GM12878 (cell line): ENCODE data around the gene MAP2K2. TPM values are rescaled to one million over a fixed set of nuclear protein-coding genes. Genes with fewer than 3 reads are reported as not detected.

Source experiments
- KLF5 ChIP-seq: fragments of 450-650 bp; IDR thresholded peaks from 2 replicates; pipeline ENCODE4 v1.6.1; 2014; ENCODE audit warnings: mild to moderate bottlenecking; ENCODE audit not compliant: partially characterized antibody
- NBN ChIP-seq: fragments of 450-650 bp; IDR thresholded peaks from 2 replicates; pipeline ENCODE4 v1.6.1; 2016
- NFYB ChIP-seq: IDR thresholded peaks from 2 replicates; pipeline ENCODE4 v1.6.1; 2011; ENCODE audit warnings: low read depth, mild to moderate bottlenecking, low read length, improper control_type of control experiment, moderate library complexity; ENCODE audit not compliant: insufficient read depth
- ZNF207 ChIP-seq: fragments of 450-650 bp; IDR thresholded peaks from 2 replicates; pipeline ENCODE4 v1.6.1; 2014; ENCODE audit warnings: antibody characterized with exemption, mild to moderate bottlenecking, borderline replicate concordance
- ZSCAN29 ChIP-seq: fragments of 450-650 bp; IDR thresholded peaks from 2 replicates; pipeline ENCODE4 v1.6.1; 2017; ENCODE audit warnings: mild to moderate bottlenecking, moderate library complexity
- ZZZ3 ChIP-seq: IDR thresholded peaks from 2 replicates; pipeline ENCODE4 v1.6.1; 2011; ENCODE audit warnings: low read depth; ENCODE audit not compliant: control insufficient read depth, insufficient read length
- polyA plus RNA-seq, 11 experiments: library from polyadenylated mRNA; depleted of rRNA in 4 of 11; unstranded in 6 of 11; stranded (reverse) in 5 of 11; fragments of >200 nt; fragmentation: Nextera tagmentation in 4 of 11; fragmentation: Illumina TruSeq in 1 of 11; extraction: Ambion mirVana in 4 of 11; extraction: Trizol in 1 of 11; gene quantifications; 1 replicate in 1 of 11; 2 replicates in 10 of 11; pipeline versions ENCODE4 v1.2.1 to v1.2.3, GENCODE V29; 2011 to 2016; ENCODE audit warnings: inconsistent platforms in 2 of 11, missing spikeins in 2 of 11, low read depth in 1 of 11
- total RNA-seq, 4 experiments: library from RNA; depleted of rRNA in 3 of 4; stranded (reverse); fragments of >200 nt in 3 of 4; fragmentation: Illumina TruSeq in 1 of 4; extraction: Trizol in 1 of 4; gene quantifications; 2 replicates each; pipeline versions ENCODE4 v1.2.1 to v1.2.3, GENCODE V29; 2013 to 2021
- TF ChIP-seq, protein P1 (sequence below): IDR thresholded peaks from 2 replicates; pipeline ENCODE4 v1.6.1; 2012; ENCODE audit warnings: improper control_type of control experiment, low read depth, low read length; ENCODE audit not compliant: insufficient replicate concordance
- TF ChIP-seq, protein P2 (sequence below): IDR thresholded peaks from 2 replicates; pipeline ENCODE4 v1.6.1; 2012; ENCODE audit warnings: low read depth, low read length, improper control_type of control experiment
- TF ChIP-seq, protein P3 (sequence below): fragments of 450-650 bp; IDR thresholded peaks from 2 replicates; pipeline ENCODE4 v1.6.1; 2014; ENCODE audit warnings: mild to moderate bottlenecking

The MAP2K2 gene
- total and polyA plus RNA-seq, 10 of the 15 experiments (the other 5 are each of a cell fraction or from before 2014, with no cell fraction given): 1.00 to 210 (median 53.5) TPM

DNA sequence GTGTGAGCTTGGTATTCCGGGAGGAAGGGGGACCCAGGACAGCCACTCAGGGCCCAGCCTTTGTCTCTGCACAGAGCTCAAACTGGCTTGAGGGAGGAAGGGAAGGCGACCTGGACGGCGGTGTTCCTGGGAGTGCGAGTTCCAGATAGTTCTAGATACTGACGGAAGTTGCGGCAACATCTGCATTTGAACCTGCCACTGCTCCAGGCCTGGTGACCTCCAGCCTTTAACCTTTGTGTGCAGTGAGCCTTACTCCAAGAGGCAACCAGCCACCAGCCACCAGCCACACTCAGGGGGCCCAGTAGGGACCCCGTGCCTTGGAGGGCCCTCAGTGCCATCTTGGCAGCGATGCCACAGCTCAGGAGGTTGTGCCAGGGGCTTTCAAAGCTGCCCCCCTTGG lies 41.8 kb downstream of the MAP2K2 start (continued):
- TF ChIP-seq, protein P1, sequence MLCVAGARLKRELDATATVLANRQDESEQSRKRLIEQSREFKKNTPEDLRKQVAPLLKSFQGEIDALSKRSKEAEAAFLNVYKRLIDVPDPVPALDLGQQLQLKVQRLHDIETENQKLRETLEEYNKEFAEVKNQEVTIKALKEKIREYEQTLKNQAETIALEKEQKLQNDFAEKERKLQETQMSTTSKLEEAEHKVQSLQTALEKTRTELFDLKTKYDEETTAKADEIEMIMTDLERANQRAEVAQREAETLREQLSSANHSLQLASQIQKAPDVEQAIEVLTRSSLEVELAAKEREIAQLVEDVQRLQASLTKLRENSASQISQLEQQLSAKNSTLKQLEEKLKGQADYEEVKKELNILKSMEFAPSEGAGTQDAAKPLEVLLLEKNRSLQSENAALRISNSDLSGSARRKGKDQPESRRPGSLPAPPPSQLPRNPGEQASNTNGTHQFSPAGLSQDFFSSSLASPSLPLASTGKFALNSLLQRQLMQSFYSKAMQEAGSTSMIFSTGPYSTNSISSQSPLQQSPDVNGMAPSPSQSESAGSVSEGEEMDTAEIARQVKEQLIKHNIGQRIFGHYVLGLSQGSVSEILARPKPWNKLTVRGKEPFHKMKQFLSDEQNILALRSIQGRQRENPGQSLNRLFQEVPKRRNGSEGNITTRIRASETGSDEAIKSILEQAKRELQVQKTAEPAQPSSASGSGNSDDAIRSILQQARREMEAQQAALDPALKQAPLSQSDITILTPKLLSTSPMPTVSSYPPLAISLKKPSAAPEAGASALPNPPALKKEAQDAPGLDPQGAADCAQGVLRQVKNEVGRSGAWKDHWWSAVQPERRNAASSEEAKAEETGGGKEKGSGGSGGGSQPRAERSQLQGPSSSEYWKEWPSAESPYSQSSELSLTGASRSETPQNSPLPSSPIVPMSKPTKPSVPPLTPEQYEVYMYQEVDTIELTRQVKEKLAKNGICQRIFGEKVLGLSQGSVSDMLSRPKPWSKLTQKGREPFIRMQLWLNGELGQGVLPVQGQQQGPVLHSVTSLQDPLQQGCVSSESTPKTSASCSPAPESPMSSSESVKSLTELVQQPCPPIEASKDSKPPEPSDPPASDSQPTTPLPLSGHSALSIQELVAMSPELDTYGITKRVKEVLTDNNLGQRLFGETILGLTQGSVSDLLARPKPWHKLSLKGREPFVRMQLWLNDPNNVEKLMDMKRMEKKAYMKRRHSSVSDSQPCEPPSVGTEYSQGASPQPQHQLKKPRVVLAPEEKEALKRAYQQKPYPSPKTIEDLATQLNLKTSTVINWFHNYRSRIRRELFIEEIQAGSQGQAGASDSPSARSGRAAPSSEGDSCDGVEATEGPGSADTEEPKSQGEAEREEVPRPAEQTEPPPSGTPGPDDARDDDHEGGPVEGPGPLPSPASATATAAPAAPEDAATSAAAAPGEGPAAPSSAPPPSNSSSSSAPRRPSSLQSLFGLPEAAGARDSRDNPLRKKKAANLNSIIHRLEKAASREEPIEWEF: no peak
- TF ChIP-seq ZZZ3 (no peak), KLF5 (no peak), ZSCAN29 (no peak), ZNF207 (no peak), NBN (no peak), NFYB (no peak)
- TF ChIP-seq, protein P2, sequence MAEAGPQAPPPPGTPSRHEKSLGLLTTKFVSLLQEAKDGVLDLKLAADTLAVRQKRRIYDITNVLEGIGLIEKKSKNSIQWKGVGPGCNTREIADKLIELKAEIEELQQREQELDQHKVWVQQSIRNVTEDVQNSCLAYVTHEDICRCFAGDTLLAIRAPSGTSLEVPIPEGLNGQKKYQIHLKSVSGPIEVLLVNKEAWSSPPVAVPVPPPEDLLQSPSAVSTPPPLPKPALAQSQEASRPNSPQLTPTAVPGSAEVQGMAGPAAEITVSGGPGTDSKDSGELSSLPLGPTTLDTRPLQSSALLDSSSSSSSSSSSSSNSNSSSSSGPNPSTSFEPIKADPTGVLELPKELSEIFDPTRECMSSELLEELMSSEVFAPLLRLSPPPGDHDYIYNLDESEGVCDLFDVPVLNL: no peak
- TF ChIP-seq, protein P3, sequence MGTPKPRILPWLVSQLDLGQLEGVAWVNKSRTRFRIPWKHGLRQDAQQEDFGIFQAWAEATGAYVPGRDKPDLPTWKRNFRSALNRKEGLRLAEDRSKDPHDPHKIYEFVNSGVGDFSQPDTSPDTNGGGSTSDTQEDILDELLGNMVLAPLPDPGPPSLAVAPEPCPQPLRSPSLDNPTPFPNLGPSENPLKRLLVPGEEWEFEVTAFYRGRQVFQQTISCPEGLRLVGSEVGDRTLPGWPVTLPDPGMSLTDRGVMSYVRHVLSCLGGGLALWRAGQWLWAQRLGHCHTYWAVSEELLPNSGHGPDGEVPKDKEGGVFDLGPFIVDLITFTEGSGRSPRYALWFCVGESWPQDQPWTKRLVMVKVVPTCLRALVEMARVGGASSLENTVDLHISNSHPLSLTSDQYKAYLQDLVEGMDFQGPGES: no peak
